ENCODE data around the gene NFILZ.

DNA sequence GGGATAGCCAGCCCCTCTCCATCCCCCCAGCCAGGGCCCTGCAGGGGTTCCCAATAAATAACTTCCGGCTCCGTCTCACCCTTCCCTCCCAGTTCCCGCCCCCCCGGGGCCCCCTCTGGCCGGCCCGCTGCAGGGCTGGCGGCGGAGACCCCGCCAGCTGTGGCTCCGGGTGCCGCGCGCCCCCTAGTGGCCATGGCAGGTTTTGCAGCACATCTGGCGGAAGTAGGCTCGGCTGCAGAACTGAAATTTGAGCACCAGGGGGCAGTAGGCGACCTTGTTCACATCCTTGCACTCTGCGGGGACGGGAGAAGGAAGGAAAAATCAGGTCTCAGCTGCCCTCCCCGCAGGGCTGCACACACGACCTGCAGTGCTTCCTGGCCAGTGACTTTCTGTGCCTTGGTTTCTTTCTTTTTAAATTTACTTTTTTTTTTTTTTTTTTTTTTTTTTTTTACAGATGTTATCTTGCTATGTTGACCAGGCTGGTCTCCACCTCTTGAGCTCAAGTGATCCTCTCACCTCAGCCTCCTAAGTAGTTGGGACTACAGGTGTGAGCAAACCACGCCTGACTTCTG lies 49.6 kb upstream of the NFILZ start:
- TF ChIP-seq CTCF (optimal IDR thresholded peaks at IDR 0.05 in 1 of 3, IDR thresholded peaks at IDR 0.05 in 1 of 3, conservative IDR thresholded peaks at IDR 0.05 in 1 of 3; ENCODE audit: extremely low read depth in 1 of 3, insufficient read depth in 2 of 3, low read length in 3 of 3) (peak; percentile 96 to 97 (median 97)), EZH2 (IDR thresholded peaks at IDR 0.05; ENCODE audit: low read length) (no peak)
